Peyer's patch (tissue), 4 donors: ENCODE results near the gene MSTN.

Source experiments
- POLR2A ChIP-seq, 2 donors: fragments of 450-650 bp; IDR thresholded peaks; one replicate each; pipeline ENCODE4 v1.5.1; 2017; ENCODE audit warnings: antibody characterized with exemption in 2 of 2, mild to moderate bottlenecking in 2 of 2, moderate library complexity in 2 of 2
- TF ChIP-seq, protein P1 (sequence below), 6 experiments: fragments of 450-650 bp in 4 of 6; fragments of 200-600 bp in 2 of 6; sonication (generic) in 1 of 6; IDR thresholded peaks; one replicate each; pipeline ENCODE4 v1.5.1; 2017 to 2019; ENCODE audit warnings: antibody characterized with exemption in 6 of 6, mild to moderate bottlenecking in 3 of 6, moderate library complexity in 1 of 6

DNA sequence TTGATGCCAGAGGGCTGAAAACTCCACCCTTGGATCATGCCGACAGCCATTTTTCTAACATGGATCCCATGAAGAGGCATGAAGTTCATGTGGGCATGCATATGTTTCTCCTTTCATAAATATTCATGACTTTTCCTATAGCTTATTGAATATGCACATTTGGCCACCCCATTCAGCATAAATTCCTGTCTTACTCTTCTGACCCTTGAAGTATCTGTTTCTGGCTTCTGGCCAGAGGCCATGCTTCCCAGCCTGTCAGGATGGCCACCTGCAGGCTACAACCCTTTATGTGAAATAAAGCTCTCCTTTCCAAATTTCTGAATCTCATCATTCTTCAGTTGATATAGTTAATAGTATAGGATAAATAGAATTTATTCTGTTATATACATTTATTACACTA, 19.6 kb upstream of the MSTN start:
- TF ChIP-seq POLR2A (IDR thresholded peaks at IDR 0.05), result no peak
- TF ChIP-seq, protein P1, sequence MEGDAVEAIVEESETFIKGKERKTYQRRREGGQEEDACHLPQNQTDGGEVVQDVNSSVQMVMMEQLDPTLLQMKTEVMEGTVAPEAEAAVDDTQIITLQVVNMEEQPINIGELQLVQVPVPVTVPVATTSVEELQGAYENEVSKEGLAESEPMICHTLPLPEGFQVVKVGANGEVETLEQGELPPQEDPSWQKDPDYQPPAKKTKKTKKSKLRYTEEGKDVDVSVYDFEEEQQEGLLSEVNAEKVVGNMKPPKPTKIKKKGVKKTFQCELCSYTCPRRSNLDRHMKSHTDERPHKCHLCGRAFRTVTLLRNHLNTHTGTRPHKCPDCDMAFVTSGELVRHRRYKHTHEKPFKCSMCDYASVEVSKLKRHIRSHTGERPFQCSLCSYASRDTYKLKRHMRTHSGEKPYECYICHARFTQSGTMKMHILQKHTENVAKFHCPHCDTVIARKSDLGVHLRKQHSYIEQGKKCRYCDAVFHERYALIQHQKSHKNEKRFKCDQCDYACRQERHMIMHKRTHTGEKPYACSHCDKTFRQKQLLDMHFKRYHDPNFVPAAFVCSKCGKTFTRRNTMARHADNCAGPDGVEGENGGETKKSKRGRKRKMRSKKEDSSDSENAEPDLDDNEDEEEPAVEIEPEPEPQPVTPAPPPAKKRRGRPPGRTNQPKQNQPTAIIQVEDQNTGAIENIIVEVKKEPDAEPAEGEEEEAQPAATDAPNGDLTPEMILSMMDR (IDR thresholded peaks at IDR 0.05), result no peak
